Femur (tissue), 1 donor: ENCODE measurements around the gene DHFR.
"Not testable (repeated sequence)": the region's sequence is repeated elsewhere in the genome, so short reads cannot be mapped to it uniquely, and the experiment has no call there.

Experiments
- DNase-seq: peaks from one replicate; pipeline ENCODE4 v3.0.0-alpha.2; 2017

Gene DHFR

DNA sequence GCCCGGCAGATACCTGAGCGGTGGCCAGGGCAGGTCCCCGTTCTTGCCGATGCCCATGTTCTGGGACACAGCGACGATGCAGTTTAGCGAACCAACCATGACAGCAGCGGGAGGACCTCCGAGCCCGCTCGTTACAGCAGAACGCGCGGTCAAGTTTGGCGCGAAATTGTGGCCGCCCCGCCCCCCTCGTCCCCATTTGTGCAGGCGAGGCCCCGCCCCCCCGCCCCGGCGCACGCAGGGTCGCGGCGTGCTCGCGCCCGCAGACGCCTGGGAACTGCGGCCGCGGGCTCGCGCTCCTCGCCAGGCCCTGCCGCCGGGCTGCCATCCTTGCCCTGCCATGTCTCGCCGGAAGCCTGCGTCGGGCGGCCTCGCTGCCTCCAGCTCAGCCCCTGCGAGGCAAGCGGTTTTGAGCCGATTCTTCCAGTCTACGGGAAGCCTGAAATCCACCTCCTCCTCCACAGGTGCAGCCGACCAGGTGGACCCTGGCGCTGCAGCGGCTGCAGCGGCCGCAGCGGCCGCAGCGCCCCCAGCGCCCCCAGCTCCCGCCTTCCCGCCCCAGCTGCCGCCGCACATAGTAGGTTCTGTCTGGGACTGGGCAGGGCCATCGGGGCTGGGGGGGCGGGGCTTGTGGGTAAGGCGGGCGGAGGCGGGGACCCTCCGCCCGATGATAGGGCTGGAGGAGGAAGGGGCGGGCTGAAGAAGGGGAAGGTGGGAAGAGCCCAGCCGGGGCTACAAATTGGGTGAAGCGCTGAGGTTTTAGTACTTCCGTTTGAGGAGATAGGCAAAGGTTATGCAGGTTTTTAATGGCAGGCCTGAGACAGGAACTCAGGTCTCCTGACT lies at the start of gene DHFR, which contains the start of gene MSH3:
Gene DHFR (minus strand): TSS at position 593 of the 840 bp plus-strand sequence. CDS start 494 bp downstream, at position 99.
Gene MSH3 (plus strand): TSS at position 262 of the 840 bp plus-strand sequence. CDS start 76 bp downstream, at position 338.
- peak; percentile 93 for DNase-seq

DNA sequence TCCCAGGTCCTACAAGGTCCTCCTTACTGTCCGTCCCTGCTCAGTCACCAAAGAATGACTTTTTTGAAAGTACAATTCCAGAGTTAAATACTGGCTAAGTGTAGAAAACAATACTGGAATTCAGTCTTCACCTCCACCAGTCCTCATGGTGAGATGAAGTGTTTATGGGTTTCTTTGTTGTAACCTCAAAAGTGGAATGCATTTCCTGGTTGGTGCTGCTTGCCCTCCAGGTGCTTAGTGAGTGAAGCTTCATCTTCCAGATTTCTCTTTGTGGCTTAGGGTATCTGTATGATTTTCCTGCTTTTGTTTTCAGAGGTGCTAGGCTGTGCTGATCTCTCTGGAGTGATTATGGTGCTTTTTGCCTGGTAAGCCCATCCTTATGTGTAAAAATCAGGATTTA lies 49.4 kb upstream of the DHFR start:
- DNase-seq = no peak

DNA sequence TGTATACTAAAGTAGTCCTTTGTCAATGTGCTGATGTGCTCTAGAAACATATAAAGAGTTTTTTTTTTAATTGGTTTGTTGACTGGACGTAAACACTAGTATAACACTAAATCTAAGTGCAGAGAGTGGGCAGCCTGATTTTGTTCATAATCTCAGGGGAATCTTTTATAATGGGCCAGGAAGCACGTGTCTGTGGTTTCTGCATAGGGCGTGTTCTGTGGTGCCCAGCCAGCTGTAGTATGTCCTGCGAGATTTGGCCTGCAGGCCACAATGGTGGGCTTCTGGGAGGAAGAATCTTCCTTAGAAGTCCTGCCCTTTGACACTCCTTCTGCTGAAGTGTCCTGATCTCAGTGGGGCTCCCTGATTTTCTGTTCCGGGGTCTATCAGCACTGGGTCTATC lies 49.0 kb upstream of the DHFR start:
- DNase-seq = no peak

DNA sequence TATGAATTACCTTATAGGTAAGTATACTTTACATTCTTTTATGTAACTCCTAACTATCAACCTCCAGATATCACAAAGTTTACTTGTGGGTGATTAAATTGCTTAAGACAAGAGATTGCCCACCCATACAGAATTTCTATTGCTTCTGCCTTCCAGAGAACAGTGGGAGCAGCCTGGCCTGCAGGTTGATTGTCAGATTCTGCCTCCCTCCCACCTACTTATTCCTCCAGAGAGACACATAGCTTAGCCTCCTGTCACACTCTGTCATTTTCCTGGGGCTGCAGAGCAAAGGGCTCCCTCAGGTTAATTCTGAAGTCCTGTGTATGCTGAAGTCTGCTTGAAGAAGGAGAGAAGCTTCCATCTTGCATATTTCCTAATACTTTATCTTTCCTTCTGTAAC lies 48.5 kb upstream of the DHFR start:
- DNase-seq = no peak

DNA sequence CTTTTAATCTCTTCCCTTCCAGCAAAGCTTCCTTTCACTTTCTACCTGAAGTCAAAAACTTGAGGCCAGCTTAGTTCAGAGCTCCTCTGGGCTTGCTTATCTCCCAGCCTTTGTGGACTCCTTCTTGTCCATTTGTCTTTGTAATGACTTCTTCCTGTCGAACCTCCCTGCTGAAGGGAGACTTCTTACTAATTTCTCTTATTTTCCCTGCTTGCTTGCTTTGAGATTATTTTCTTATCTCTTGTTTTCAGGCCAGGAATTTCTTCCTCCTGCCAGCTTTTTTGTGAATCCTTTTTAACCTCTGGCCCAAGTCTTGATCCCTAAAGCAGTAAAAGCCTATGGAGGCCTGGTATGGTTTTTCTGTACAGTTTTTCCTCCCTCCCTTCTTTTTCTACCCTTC lies 46.8 kb upstream of the DHFR start:
- DNase-seq = no peak

DNA sequence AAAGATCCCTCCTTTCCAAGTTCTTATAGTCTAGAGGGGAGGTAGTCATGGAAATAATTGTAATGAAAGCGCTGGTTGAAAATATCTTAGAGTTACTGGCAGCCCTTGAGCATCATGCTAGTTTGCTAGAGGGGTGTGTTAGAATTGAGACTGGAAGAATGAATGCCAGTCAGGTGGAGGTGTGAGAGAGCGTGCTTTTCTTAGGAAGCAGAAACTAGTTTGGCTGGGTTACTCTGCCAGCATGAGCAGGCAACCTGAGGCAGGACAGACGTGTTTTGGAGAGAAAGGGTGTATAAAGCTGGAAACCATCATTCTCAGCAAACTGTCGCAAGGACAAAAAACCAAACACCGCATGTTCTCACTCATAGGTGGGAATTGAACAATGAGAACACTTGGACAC lies 43.6 kb upstream of the DHFR start:
- no peak for DNase-seq

DNA sequence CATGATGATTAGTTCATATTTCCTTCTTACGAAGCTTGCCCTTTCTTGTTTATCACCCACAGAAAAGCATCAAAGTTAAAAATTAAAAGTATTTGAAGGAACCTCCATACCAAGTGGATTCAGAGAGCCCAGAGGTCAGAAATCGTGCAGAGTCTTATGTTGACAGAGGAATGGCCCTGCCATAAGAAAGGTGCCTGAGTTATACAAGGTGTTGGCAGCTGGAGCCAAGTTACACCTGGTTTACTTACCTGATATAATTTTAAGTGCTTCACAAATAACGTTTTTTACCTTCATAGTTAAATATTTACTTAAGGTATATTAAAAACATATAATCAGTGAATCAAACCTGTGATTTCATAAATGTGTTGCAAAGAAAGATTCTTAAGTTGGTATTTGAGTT lies 42.3 kb upstream of the DHFR start:
- no peak for DNase-seq

DNA sequence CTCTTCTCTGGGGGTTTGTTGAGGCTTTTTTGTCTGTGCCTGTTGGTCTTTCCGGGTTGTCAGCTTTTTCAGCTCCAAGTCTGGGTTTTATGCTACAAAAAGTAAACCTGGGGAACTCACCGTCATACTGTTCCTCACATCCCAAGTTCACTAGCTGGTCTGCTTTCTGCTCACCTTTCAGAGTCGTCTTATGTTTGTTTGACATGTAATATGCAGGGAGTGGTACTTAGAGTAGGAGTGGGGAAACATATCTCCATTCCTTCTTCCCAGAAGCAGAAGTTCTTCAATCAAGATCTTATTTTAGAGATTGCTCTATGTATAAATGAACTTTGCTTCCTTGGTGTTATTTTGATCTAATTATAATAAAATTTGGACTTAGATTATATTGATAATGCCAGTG lies 41.7 kb upstream of the DHFR start:
- DNase-seq = no peak

DNA sequence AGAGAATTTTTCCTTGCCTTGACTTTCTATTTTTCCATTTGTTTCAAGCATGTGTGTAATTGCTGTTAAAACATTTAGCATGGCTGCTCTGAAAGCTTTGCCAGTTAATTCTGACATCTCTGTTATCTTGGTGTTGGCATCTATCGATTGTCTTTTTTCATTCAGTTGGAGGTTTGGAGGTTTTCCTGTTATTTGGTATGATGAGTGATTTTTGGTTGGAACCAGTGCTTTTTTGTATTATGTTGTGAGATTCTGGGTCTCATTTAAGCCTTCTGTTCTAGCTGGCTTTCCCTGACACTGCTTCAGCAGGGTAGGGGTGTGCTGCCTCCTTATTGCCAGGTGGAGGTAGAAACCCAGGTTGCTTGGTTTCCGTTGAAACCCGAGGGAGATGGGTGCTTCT lies 40.9 kb upstream of the DHFR start:
- no peak for DNase-seq

DNA sequence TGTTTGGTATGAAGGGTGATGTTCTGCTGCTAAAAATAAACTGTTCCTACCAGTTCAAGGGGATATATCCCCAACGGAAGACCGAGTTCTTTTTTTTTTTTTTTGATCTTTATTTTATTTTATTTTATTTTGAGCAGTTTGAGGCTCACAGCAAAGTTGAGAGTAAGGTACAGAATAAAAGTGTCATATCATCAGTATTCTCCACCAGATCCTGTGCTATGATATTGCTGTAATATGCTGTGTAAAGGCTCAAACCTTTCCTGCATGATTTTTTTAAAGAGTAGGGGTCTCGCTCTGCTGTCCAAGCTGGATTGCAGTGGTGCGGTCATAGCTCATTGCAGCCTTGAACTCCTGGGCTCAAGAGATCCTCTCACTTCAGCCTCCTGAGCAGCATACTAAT lies 34.8 kb upstream of the DHFR start:
- DNase-seq = no peak

DNA sequence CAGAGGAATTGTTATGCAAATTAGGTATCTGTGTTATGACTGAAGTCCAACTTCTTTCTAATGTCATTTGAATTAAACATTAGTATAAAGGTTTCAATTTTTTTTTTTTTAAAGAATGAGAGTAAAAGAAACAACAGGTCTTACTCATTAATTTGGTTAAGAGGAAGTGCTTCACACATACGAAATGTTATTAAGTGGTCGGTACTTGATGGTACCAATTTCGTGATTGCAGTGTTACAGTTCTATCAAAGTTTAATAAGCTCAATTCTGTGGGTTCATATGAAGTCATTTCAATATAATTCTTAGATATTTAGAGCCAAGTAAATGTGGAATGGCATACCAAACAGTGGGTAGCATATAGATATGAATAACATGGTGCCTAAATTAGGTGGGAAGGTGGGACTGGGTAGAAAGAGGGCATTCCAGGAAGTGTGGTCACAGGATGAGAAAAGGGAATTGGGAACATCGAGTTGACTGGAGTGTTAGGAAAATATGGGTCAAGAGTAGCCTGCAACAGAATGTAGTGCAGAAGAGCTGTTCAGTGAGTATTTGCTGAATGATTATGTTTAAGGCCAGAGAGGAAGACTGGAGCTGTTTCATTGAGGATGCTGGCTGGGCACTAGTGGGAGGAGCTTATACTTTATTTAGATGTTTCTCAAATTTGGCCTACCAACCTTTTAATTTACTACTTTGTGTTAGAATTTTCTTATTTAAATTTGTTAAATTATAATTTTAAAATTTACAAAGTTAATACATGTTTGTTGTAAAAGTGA lies 34.1 kb upstream of the DHFR start:
- DNase-seq = no peak

DNA sequence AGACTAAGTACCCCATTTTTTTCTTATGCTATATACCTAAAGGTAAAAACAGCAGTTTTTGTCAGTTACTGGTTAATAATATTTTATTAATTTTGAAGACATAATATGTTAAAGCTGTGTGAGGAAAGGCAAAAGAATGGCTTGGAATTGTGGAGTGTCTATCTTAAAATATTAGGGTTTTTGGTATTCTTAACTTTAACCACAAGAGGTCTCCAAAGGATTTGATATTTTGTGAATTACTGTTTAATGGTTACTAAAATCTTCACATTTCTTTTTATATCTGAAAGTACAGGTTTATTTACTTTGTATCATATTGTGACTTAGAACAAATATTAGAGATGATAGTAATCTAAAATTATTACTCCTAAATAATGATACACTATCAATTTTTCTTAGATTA lies 32.0 kb upstream of the DHFR start:
- no peak for DNase-seq

DNA sequence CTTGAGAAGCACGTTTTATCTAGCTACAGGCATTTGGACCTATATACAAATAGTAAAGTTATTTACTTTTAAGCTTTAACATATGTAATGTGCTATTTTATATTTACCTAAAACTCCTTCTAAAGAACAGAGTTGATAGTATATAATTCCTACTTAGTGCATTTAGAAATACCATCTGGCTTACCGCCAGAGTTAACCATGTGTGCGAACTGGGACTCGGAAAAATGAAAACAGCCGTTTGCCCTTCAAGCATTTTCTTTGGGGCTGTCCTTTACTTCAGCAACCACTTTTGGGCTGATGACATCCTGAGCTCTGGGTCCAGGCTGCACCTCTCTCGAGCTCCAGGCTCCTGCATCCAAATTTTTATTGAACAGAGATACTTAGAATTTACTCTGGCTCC lies 21.9 kb upstream of the DHFR start:
- no peak for DNase-seq

DNA sequence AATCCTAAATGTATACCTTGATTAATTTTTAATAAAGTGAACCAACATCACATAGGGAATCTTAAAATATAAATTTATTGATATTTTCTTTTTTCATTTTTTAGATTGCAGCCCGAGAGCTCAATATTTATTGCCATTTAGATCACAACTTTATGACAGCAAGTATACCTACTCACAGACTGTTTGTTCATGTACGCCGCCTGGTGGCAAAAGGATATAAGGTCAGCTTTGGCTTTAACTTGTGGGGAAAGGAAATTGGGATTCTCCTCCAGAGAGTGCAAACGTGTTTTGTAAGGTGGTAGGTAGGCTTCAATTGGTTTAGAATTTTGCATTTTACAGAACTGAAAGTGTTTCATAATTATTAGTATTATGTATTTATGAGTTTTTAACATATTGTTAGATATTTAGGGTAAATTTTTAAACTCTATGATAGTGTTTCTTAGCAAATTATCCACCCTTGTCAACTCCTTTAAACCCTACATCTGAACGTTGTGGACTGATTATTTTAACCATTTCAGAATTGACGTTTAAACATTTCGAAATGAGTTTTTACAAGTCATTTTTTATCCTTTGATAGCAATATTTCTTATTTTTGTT lies 17.5 kb upstream of the DHFR start:
- peak; percentile 66 for DNase-seq

DNA sequence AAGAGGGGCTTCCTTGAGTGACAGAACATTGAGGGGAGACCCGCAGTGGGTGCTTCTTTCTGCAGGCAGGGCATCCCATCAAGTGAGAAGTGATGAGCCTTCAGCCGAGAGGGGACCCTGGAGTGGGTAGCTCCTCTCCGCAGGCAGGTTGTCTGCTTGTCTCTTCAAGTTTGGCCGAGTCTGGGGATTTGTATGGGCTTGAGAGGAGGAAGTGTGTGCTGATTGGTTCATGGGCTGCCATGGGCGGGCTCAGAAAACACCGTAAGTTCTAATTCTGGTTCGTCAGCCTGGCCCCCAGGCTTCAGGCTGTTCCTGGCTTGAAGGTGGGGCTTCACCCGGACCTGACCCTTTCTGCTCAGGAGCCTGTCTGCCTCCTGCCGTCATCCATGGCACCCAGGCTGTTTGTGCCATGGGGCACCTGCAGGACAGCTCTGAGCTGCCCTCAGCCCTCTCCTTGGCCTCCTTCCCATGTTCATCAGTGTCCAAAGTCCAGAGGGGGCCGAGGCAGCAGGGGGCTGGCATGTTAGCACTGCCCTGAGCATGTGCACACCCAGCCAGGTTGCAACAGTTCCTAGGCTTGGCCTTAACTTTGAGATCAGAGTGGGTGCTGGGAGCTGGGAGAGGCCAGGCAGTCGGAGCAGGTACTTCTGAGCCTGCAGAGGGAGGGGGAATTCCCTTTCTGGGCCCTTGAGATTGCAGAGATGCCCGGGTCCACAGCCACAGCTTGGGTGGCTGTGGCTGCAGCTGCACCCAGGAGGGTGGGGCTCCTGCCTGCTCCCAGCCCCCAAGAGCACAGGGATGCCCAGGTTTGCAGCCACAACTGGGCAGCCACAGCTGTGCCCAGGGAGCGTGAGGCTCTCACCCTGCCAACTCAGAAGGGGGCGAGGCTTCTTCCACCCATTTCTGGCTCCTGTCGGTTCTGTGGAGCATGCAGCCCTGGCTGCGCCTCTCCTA lies 13.5 kb upstream of the DHFR start:
- DNase-seq = no peak

DNA sequence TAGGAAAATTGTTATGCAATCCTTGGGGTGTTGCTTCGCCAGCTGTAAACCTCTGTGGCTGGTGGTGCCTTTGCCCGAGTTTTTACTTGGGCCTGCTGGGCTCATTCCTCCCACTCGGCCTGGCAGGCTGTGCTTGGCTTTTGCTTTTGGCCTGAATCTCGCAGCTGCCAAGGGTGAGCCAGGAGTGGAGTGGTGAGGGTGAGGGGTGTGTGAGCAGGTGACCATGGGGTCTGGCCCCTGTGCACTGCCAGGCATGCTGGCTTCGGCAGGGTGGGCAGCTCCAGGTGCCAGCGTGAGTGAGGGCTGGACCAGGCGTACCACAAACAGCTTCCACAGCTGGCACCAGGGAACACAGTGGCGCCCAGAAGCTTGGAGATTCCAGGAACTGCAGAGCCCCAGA lies 12.6 kb upstream of the DHFR start:
- no peak for DNase-seq

DNA sequence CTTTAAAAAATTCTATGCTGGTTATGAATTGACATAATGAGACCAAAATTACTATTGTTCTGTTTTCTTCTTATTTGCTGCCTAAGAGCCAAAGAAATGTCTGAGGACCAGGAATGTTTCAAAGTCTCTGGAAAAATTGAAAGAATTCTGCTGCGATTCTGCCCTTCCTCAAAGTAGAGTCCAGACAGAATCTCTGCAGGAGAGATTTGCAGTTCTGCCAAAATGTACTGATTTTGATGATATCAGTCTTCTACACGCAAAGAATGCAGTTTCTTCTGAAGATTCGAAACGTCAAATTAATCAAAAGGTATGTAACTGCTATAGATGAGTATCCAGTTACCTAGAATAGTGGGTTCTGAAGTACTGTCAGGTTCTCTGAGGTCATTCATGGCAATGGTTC lies 10.3 kb upstream of the DHFR start:
- DNase-seq = no peak

DNA sequence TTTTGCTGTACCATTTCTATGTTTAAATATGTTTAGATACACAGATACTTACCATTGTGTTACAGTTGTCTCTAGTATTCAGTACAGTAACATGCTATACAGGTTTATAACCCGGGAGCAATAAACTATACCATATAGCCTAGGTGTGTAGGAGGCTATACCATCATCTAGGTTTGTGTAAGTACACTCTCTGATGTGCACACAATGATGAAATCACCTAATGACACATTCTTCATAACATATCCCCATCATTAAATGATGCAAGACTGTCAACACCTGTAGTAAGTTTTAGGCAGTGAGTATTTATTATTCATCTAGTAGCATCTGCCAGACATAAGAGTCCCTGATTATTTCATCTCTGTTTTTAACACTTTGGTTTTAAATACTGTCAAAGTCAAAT lies 7.3 kb upstream of the DHFR start:
- no peak for DNase-seq

DNA sequence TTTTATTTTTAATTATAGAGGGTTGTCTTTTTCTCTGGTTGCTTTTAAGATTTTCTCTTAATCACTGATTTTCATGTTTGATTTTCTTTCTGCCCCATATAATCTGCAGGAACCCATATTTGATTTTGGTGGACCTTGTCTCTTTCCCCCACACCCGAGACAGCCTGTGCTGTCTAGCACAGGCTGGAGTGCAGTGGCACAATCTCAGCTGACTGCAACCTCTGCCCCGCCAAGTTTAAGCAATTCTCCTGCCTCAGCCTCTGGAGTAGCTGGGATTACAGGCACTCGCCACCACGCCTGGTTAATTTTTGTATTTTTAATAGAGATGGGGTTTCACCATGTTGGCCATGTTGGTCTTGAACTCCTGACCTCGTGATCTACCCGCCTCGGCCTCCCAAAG lies 5.9 kb upstream of the DHFR start:
- DNase-seq = not testable (repeated sequence)

DNA sequence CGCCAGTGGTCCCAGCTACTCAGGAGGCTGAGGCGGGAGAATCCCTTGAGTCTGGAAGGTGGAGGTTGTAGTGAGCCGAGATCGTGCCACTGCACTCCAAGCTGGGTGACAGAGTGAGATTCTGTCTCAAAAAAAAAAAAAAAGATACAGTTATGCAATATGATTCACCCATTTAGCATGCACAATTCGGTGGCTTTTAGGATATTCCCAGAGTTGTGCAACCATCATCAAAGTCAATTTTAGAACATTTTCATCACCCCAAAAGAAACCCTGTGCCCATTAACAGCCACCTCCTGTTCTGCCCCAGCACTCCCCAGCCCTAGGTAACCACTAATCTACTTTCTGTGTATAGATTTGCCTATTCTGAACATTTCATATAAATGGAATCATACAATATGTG lies 4.3 kb upstream of the DHFR start:
- no peak for DNase-seq

DNA sequence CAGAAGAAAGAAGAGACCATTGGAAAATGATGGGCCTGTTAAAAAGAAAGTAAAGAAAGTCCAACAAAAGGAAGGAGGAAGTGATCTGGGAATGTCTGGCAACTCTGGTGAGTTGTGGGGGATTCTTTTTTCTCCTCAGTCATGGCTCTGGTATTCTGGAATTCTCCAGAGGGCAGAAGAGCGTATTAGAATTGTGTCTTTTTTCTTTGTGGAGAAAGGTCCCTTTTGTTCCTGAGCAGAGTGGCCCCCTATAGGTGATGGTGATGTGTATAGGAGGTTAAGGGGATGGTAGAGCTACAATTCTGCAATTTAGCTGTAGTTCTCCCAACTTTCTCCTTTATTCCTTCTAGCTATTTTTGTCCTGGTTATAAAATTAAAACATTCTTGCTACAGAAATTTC lies 1.6 kb upstream of the DHFR start:
- no peak for DNase-seq

DNA sequence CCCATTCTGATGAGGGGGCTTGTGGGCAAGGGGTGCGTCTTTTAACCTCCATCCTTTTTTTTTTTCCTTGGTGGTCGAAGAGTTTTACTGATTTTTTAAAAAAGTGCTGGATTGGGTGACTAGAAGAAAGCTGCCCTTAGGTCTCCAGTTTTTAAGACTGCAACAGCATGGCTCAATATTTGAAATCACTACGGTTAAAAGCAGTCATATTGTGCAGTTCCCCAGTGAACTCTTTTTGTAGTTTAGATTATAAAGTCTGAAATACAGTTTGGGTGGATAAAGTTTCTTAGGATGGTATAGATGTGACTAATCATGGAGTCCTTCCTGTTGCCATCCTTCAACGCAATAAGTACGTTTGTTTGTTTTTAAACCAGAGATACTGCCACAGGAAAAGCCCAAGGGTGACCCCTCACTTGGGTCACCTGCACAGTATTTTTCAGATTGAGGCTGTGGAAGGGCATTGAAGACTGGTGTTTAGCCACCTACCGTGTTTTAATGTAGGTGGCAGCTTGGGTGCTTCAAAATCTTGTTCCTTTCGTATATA lies 520 bp upstream of the DHFR start:
- DNase-seq = no peak

DNA sequence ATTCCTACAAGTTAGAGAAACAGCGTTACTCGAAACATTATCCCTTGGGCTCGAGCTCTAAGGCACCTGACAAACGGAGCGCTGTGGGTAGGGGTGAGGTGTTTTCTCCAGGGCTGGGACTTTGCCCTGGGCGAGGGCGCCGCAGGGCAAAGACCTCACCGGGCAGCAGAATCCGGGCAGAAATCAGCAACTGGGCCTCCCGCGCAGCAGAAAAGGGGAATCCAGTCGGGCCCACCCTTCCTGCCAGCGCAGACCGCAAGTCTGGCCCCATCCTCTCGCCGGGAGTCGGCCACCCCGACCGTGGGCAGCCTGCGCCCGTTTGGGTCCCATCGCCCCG lies 761 bp downstream of the DHFR start:
- no peak for DNase-seq
